HG03469 (cell line): ENCODE results near the gene PLCZ1.
"Not testable (repeated sequence)": the region's sequence is repeated elsewhere in the genome, so short reads cannot be mapped to it uniquely, and the experiment has no call there.

ENCODE experiments used
- ATAC-seq: cut with Tn5 transposase; IDR thresholded peaks from one replicate; pipeline ENCODE4 v1.9.1; 2021; ENCODE audit warnings: mild to moderate bottlenecking, moderate library complexity, moderate number of reproducible peaks; ENCODE audit not compliant: unreplicated experiment

The PLCZ1 gene, protein sequence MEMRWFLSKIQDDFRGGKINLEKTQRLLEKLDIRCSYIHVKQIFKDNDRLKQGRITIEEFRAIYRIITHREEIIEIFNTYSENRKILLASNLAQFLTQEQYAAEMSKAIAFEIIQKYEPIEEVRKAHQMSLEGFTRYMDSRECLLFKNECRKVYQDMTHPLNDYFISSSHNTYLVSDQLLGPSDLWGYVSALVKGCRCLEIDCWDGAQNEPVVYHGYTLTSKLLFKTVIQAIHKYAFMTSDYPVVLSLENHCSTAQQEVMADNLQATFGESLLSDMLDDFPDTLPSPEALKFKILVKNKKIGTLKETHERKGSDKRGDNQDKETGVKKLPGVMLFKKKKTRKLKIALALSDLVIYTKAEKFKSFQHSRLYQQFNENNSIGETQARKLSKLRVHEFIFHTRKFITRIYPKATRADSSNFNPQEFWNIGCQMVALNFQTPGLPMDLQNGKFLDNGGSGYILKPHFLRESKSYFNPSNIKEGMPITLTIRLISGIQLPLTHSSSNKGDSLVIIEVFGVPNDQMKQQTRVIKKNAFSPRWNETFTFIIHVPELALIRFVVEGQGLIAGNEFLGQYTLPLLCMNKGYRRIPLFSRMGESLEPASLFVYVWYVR

DNA sequence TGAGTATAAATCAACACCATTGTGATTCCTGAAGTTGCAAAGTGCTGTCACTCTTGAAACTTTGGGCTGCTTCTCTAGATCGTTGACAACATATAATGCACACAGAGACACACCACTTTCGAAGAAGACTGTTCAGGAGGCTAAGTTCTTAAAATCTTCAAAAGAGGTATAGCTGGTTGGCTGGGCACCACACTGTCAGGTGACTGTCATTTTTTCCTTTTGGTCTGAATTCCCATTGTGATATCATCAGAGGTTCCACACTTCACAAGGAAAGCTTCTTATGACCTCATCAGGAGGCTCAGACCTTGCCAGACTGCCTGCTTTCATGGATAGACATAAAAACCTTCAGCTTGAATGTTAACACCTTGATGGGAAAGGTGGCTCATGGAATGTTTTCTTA lies at the start of gene PLCZ1, which contains the start of gene CAPZA3:
Gene PLCZ1, minus strand, starts transcription at position 194 of the 400 bp plus-strand sequence. CDS start 641 bp downstream, outside the sequence.
Gene CAPZA3, plus strand, starts transcription at position 301 of the 400 bp plus-strand sequence. CDS start 150 bp downstream, outside the sequence.
- no peak for ATAC-seq

DNA sequence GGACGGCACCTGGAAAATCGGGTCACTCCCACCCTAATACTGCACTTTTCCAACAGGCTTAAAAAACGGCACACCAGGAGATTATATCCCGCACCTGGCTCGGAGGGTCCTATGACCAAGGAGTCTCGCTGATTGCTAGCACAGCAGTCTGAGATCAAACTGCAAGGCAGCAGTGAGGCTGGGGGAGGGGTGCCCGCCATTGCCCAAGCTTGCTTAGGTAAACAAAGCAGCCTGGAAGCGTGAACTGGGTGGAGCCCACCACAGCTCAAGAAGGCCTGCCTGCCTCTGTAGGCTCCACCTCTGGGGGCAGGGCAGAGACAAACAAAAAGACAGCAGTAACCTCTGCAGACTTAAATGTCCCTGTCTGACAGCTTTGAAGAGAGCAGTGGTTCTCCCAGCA lies 47.7 kb upstream of the PLCZ1 start:
- ATAC-seq, result not testable (repeated sequence)

DNA sequence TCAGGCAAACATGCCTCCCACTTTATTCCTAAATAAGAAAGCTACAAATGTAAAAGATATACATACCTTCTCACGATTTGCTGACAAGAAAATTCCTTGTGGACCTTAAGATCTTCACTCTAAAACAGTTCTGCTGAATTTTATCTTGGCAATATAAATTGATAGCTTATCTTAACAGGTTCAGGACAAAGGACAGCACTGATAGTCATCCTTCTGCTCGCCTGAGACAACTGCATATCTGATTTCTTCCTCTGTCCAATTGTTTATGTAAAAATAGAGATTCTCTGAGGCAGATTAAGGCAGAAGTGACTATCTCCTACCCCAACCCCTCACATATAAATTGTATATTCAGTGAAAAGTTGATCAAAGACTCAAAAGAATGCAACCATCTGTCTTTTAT lies 45.0 kb upstream of the PLCZ1 start:
- no peak for ATAC-seq

DNA sequence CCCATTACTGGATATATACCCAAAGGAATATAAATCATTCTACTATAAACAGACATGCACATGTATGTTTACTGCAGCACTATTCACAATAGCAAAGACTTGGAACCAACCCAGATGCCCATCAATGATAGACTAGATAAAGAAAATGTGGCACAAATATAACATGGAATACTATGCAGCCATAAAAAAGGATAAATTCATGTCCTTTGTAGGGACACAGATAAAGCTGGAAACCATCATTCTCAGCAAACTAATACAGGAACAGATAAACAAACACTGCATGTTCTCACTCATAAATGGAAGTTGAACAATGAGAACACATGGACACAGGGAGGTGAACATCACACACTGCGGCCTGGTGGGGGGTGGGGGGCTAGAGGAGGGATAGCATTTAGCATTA lies 28.7 kb upstream of the PLCZ1 start:
- ATAC-seq, result not testable (repeated sequence)

DNA sequence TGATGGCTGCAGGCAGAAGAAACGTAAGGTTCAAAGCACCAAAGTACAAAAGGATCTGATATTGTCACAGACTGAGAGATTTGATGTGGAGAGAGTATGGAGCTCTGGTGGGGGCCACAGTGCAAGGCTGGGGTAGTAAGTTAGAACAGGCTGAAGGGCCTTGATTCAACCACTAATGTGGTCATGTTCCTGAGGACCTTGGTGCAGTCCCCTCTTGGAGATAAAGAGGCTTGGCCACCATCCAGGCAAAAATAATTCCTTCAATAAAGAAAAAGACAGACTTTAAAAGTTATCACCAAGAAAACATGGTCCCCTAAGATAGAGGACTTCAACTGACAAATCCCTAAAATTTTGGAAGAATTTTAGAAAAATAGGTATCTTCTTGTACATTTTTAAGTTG lies 17.5 kb upstream of the PLCZ1 start:
- no peak for ATAC-seq

DNA sequence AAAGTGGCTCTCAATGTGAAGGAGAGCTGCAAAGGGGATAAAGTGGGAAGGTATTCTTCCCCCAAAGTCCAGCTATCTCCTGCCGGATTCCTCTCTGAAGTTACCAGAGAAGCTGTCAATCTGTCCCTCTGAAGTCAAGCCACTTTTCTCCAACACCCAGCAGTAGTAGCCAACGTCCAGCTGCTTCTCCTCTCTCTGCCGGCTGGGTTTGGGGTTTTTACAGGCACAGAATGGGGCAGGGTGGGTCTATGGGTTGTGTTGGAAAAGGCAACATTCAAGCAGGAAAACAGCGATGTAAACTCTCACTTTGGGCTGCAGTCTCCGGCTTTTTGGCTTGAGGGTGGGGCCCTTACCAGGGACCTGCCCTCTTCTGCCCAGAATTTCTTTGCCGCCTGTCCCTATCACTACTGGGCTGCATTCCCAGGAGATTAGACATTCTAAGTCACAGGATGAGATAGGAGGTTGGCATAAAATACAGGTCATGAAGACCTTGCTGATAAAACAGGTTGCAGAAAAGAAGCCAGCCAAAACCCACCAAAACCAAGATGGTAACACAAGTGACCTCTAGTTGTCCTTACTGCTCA lies 16.4 kb upstream of the PLCZ1 start:
- ATAC-seq, result no peak

DNA sequence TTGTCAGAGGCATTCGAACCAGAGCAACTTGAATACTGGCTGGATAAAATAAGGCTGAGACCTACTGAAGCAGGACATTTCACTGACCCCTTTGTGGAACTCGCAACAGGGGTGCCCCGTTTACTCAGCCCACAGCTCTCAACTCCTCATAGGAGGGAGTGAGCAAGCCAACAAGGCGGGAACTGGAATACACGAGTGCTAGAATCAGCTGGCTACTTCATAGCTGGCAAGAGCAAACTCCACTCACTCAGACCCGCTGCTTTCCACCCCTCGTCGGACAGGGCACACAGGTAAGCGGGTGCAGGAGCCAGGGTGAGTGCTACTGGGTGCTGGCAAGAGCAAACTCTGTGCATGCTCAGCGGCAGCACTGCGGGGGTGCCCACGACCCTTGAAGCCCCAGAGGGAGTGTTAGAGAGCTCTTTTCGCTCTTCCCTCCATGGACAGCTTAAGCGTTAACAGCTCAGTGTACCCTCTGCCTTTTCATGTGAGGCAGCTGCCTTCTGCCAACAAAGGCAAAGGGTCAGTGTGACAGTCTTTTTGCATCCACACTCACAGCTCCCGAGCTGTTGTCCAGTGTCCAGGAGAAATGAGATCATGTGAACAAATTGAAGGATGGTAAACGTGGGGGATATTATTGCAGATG lies 15.8 kb upstream of the PLCZ1 start:
- ATAC-seq, result no peak

DNA sequence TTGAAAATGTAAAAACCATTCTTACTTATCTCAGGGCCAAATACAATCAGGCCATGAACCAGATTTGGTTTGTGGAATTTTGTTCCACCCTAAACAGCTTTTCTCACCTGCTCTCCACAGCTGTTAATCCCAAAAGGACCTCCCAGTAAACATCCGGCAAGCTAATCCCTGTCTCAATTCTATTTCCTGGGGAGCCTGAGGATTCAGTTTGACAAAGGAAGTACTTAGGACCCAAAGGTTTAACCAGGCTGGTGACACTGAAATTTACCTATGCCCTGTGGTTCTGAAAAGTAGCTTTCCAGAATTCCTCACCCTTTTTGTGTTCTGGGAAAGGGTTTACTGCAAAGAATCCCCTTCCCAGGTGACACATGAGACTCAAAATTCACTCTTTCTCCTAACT lies 15.1 kb upstream of the PLCZ1 start:
- ATAC-seq, result no peak

DNA sequence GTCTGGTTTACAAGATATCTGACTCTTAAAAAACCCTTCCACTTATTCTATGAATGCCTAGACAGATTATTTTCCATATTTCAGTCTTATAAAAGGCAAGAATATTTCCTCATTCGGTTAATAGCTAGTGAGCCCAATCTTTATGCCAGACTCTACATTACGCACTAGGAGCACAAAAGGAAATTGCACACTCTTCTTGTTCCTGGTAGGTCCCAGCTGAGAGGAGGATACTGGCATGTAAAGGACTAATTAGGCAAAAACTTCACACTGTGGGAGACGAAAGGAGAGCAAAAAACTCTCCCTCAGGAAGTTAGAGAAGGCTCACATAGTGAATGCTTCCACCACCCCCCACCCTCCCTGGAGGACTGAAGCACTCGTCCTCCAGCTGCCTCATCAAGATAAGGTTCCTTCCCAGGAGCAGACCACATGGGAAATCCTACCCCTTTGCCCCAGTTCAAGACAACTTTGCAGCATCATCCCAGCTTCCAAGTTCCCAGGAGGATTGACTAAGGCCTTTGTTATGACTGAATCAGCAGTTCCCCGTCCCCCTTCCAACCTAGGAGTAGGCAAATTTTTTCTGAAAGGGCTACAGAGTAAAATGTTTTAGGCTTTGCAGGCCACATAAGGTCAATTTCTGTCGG lies 14.6 kb upstream of the PLCZ1 start:
- ATAC-seq, result no peak

DNA sequence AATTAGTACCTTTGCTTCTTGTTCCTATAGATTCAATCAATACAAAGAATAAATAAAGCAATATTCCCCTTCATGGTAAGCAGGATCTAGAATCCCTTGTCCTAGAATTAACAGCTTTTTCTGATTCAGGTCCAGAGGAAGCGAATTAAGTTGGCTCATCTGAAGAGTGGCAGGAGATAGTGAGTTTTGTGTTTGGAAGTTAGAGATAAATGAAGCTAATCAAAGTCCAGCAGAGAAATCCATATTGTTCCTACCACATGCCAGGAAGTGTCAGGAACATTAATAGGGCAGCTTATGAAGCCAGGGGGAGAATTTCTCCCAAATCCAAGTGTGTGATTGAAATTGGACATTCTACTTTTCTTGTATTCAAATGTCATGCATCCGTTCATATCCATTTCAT lies 14.1 kb upstream of the PLCZ1 start:
- no peak for ATAC-seq

DNA sequence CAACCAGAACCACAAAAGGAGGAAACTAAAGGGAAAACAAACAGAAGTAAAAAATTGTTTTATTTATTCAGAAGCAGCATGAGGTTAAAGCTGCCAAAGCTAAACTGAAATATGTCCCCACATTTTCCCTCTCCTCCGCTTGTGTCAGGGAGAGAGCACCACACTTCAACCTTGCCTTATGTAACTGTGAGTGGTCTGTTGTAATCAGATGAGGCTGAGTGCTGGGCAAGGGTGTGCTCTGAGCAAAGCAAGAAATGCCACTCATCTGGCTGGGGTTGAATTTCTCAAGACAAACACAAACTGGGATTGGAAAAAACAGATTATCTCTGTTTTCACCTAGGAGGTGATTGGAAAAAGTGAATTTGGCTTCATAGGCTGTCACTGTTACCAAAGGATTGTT lies 12.3 kb upstream of the PLCZ1 start:
- no peak for ATAC-seq

DNA sequence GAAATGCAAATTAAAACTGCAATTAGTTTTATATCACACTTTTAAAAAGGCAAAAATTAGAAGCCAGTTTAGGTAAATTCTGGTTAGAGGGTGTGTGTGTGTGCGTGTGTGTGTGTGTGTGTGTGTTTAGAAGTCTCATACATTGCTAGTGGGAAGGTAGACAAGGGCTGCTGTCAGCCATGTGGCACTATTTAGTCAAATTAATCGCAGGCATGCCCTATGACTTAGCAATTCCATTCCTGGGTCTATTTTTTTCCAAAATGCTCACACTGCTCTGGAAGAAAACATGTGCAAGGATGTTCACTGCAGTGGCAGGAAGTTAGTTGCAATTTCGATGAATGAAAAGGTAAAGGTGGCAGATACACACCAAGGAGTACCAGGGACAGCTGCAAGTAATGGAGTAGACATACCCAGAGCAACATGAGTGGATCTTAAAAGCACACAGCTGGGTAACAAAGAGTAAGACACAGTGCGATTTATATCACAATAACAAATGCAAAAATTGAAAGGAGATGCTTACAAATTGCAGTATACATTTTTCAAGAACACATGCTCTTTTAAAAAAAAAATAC lies 11.7 kb upstream of the PLCZ1 start:
- no peak for ATAC-seq

DNA sequence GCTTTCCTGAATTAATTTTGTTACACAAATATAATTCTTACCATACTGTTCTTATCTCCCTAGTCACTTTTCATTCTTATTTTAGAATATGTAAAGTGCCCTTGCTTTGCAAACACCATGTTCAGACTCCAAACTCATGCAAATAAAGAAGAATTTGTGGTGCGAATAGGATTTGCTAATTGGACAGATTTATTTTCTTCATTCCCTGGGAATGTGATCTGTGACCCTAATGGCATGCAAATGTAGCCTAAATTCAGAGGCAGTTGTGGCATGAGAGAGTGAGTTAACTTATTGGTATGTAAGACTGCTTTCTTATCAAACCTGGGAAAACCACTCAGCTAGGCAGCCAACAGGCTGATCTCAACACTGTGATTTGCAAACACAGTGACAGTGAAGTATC lies 10.1 kb upstream of the PLCZ1 start:
- ATAC-seq, result no peak

DNA sequence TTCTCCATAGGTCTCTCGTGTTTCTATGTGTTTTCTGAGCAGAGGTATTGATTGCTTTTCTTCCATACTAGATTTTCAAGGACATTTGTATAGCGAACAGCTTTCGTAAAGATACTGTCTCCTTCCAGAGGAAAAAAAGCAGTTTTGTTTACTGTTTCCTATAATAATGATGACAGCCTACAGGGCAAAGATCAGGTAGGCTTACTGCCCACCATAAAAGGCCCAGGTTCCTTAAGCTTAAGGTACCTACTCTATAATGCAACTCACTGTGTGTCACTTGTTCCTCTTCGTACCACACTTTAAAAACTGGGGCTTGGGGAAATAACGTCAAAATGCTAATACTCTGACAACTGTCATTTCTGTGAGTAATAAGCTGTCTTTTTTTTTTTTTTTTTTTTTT lies 6.7 kb downstream of the PLCZ1 start:
- ATAC-seq, result no peak

DNA sequence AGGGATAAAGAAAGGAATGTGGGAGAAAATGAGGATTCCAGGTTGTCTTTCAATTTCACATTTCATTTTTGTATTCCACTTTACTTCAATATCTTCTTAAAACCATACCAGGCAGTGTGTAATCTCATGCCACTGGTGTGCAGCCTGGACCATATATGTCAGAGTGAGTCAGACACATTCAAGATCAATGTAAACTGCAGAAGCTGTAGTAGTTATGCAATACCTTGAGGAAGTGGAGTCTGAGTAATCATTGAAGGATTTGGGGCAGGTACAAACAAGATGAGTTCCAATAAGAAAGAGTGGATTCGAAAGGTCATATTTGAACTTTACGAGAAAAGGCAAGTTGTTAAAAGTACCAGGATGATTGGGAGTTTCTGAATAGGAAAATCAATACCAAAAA lies 14.1 kb downstream of the PLCZ1 start:
- ATAC-seq, result no peak

DNA sequence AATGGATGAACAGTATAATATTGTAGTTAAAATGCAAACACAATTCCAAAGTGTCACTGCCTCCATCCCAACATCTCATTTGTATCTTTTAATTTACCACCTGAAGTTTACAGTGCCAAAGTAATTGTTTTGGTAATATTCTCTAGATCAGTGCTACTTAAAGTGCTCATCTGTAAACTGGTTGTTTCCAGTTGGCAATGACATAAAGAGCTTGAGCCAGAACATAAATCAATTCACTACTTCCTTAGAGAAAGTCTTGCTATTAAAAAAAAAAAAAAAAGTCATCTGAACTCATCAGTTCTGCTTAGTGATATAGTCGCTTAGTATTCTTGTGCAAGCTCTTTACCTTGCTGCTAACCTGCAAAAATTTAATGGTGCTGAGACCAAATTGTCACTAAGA lies 16.4 kb downstream of the PLCZ1 start:
- no peak for ATAC-seq

DNA sequence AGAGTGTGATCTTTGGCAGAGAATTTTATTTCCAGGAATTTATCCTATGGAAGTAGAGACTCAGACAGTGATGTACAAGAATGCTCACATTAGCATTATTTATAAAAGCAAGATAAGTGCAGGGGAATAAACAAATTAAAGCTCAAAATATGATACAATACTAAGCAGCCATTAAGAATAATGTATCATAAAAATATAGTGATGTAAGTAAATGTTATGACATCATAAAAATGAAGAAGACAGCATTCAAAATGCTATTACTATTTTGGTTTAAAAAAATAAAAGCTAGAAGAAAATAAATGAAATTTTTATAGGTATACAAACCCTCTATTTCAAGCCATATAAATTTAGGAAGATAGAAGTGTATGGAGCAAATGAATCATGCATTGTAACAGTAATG lies 17.1 kb downstream of the PLCZ1 start:
- ATAC-seq, result no peak

DNA sequence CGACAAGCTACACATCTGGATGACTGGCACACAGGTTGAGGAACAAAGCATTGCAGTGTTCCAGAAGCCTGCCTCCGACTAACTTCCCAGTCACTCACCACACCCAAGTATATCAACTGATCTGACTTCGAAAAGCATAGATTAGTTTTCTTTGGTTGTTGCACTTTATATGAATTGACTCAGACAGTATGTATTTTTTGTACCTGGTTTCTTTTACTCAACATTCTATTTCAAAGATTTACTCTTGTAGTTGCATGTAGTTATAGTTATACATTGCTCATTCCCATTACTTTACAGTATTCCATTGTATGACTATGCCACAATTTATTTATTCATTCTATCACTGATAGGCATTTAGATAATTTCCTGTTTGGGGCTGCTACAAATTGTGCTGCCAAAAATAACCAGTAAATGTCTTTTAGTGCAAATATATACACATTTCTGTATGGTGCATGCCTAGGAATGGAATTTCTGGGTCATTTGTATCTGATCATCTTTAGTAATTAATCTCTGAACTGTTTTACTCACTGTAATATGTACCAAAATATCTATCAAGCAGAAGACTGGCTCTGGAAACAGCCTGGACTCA lies 17.8 kb downstream of the PLCZ1 start:
- no peak for ATAC-seq

DNA sequence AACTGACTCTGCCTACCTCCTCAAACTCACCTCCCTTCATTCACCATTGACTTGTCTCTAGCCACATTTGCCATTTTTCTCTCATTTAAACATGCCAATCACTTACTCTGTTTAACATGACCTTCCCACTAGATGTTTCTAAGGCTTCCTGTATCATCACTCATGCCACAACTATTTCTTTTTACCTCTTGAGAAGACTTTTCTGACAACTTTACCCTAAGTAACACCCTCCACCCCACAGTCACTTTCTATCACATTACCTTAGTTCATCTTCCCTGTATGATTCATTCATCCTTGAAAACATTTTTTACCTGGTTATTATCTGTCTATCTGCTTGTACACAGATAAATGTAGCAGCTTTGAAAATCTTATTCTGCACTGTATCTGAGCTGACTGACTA lies 19.4 kb downstream of the PLCZ1 start:
- ATAC-seq, result no peak

DNA sequence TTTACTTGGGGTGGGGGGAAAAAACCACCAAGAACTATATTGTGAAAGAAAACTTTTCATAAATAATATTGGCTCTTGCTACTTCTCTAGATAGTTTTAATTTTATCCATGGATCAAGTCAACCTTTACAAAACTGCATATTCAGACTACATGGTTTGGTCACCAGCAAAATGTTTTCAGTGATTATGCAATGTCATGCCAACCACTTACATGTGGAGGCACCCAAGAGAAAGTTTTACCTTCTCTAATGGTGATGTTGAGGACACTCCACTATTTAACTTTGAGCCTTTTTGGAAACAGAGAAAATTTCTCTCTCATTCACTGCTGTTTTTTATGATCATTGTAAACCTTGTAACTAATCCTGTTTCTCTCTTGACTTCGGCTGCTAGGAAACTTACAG lies 21.6 kb downstream of the PLCZ1 start:
- no peak for ATAC-seq
